ENCODE results near the gene TMEM41B.
"Not testable (repeated sequence)": the region's sequence is repeated elsewhere in the genome, so short reads cannot be mapped to it uniquely, and the experiment has no call there.

TMEM41B gene

GRCh38 chr11:9344061-9344680 lies 29.8 kb upstream of the TMEM41B start:
- TF ChIP-seq CTCF (IDR thresholded peaks at IDR 0.05; ENCODE audit: borderline replicate concordance, insufficient read depth, low read depth, low read length), result no peak
- H3K4me3 ChIP-seq (ENCODE audit: low read depth, low read length), result no peak overlapping the region

GRCh38 chr11:9341638-9342178 lies 27.3 kb upstream of the TMEM41B start:
- H3K4me3 ChIP-seq (ENCODE audit: low read depth, low read length), result no peak overlapping the region
- no peak for TF ChIP-seq CTCF (IDR thresholded peaks at IDR 0.05; ENCODE audit: borderline replicate concordance, insufficient read depth, low read depth, low read length)

GRCh38 chr11:9332655-9333054 lies 18.3 kb upstream of the TMEM41B start:
- no peak overlapping the region for H3K4me3 ChIP-seq (ENCODE audit: low read depth, low read length)
- TF ChIP-seq CTCF (IDR thresholded peaks at IDR 0.05; ENCODE audit: borderline replicate concordance, insufficient read depth, low read depth, low read length), result no peak

GRCh38 chr11:9330387-9331384 lies 16.3 kb upstream of the TMEM41B start:
- no peak for TF ChIP-seq CTCF (IDR thresholded peaks at IDR 0.05; ENCODE audit: borderline replicate concordance, insufficient read depth, low read depth, low read length)
- H3K4me3 ChIP-seq (ENCODE audit: low read depth, low read length), result no peak overlapping the region

GRCh38 chr11:9320047-9320446 lies 5.7 kb upstream of the TMEM41B start:
- TF ChIP-seq CTCF (IDR thresholded peaks at IDR 0.05; ENCODE audit: borderline replicate concordance, insufficient read depth, low read depth, low read length), result no peak
- no peak overlapping the region for H3K4me3 ChIP-seq (ENCODE audit: low read depth, low read length)

- H3K4me3 ChIP-seq (ENCODE audit: low read depth, low read length), result not testable (repeated sequence)
Measured at GRCh38 chr11:9319377-9320001, 5.1 kb upstream of the TMEM41B start.

GRCh38 chr11:9318442-9319376 lies 4.3 kb upstream of the TMEM41B start:
- H3K4me3 ChIP-seq (ENCODE audit: low read depth, low read length), result not testable (repeated sequence)

Measured in GM12875 (cell line).